Measurements from ENCODE around the gene GABRA4.

DNA sequence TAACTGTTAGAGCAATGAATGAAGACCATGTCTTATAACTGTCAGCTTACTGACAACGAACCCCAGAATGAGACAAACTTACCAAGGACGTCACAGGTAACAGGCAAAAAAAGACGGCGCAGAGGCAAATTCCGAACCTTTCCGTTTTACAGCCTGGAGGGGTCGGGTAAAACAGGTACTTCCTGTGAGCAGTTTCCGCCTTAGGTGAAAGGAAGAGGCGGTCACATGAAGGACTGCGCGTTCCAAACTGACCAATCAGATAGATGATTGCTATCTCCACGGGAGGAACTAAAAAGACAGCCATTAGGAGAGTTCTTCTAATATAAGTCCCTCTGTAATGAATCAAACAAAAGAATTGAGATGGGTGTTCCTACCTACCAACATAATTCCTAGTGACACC lies 84.3 kb downstream of the GABRA4 start, which contains the start of gene COX7B2:
- TF ChIP-seq, protein P1, sequence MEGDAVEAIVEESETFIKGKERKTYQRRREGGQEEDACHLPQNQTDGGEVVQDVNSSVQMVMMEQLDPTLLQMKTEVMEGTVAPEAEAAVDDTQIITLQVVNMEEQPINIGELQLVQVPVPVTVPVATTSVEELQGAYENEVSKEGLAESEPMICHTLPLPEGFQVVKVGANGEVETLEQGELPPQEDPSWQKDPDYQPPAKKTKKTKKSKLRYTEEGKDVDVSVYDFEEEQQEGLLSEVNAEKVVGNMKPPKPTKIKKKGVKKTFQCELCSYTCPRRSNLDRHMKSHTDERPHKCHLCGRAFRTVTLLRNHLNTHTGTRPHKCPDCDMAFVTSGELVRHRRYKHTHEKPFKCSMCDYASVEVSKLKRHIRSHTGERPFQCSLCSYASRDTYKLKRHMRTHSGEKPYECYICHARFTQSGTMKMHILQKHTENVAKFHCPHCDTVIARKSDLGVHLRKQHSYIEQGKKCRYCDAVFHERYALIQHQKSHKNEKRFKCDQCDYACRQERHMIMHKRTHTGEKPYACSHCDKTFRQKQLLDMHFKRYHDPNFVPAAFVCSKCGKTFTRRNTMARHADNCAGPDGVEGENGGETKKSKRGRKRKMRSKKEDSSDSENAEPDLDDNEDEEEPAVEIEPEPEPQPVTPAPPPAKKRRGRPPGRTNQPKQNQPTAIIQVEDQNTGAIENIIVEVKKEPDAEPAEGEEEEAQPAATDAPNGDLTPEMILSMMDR (IDR thresholded peaks at IDR 0.05 in 8 of 11, conservative IDR thresholded peaks at IDR 0.05 in 3 of 11): no peak
- no peak for TF ChIP-seq POLR2AphosphoS5 (IDR thresholded peaks at IDR 0.05)
